Measurements from ENCODE around the gene DDAH1. TPM values are rescaled to one million over a fixed set of nuclear protein-coding genes. Genes with fewer than 3 reads are reported as not detected.

DDAH1 gene
- total and polyA plus RNA-seq, 4 donors = 13.6 to 57.2 (median 38.7) TPM

- DNase-seq = no peak
- TF ChIP-seq CTCF (IDR thresholded peaks at IDR 0.05; ENCODE audit: control extremely low read depth, extremely low read depth) = no peak
- 96 to 97% methylated on average over 5 of the region's 5 CpGs for WGBS, 2 donors
- no peaks in the 10 kb centered on the region for H3K27me3 ChIP-seq (ENCODE audit: control insufficient read depth in 3 of 3, insufficient read depth in 3 of 3, low read length in 2 of 3)
- no peaks in the 10 kb centered on the region for H3K9me3 ChIP-seq (ENCODE audit: control insufficient read depth in 4 of 4, insufficient read depth in 3 of 4, low read length in 3 of 4)
- no peak overlapping the region for H3K27ac ChIP-seq (ENCODE audit: low read depth in 1 of 2, low read length in 1 of 2)
- H3K9ac ChIP-seq (ENCODE audit: insufficient read depth in 1 of 2, low read length in 2 of 2) = no peak overlapping the region
- peaks cover 0 to 2% (median 0%) of the 10 kb centered on the region in 4 donors for H3K36me3 ChIP-seq (ENCODE audit: control insufficient read depth in 4 of 4, insufficient read depth in 4 of 4, low read length in 4 of 4)
- peaks cover 0 to 31% (median 13%) of the 10 kb centered on the region in 5 donors for H3K4me1 ChIP-seq (ENCODE audit: control insufficient read depth in 5 of 5, insufficient read depth in 5 of 5, low read length in 5 of 5)
- no peak overlapping the region for H3K4me3 ChIP-seq
- ATAC-seq (ENCODE audit: insufficient read depth, low FRiP score) = no peak
Measured at GRCh38 chr1:85326851-85327250, 138.1 kb downstream of the DDAH1 start.

- no peak overlapping the region for H3K27ac ChIP-seq (ENCODE audit: low read depth in 1 of 2, low read length in 1 of 2)
- ATAC-seq (ENCODE audit: insufficient read depth, low FRiP score) (no peak), DNase-seq (no peak)
- H3K36me3 ChIP-seq (ENCODE audit: control insufficient read depth in 4 of 4, insufficient read depth in 4 of 4, low read length in 4 of 4) = peaks cover 0 to 2% (median 0%) of the 10 kb centered on the region in 4 donors
- H3K9ac ChIP-seq (ENCODE audit: insufficient read depth in 1 of 2, low read length in 2 of 2) = no peak overlapping the region
- 69 to 74% methylated on average over 2 of the region's 2 CpGs for WGBS, 2 donors
- no peaks in the 10 kb centered on the region for H3K9me3 ChIP-seq (ENCODE audit: control insufficient read depth in 4 of 4, insufficient read depth in 3 of 4, low read length in 3 of 4)
- H3K4me3 ChIP-seq = no peak overlapping the region
- peaks cover 0 to 30% (median 13%) of the 10 kb centered on the region in 5 donors for H3K4me1 ChIP-seq (ENCODE audit: control insufficient read depth in 5 of 5, insufficient read depth in 5 of 5, low read length in 5 of 5)
- no peaks in the 10 kb centered on the region for H3K27me3 ChIP-seq (ENCODE audit: control insufficient read depth in 3 of 3, insufficient read depth in 3 of 3, low read length in 2 of 3)
- TF ChIP-seq CTCF (IDR thresholded peaks at IDR 0.05; ENCODE audit: control extremely low read depth, extremely low read depth) = no peak
Measured at GRCh38 chr1:85326336-85326735, 138.6 kb downstream of the DDAH1 start.

- Histone ChIP-seq H3K9ac (ENCODE audit: insufficient read depth in 1 of 2, low read length in 2 of 2) (no peak overlapping the region), H3K27ac (ENCODE audit: low read depth in 1 of 2, low read length in 1 of 2) (no peak overlapping the region), H3K4me3 (no peak overlapping the region), H3K4me1 (ENCODE audit: control insufficient read depth in 5 of 5, insufficient read depth in 5 of 5, low read length in 5 of 5) (peaks cover 0 to 31% (median 13%) of the 10 kb centered on the region in 5 donors), H3K36me3 (ENCODE audit: control insufficient read depth in 4 of 4, insufficient read depth in 4 of 4, low read length in 4 of 4) (peaks cover 0 to 2% (median 0%) of the 10 kb centered on the region in 4 donors), H3K9me3 (ENCODE audit: control insufficient read depth in 4 of 4, insufficient read depth in 3 of 4, low read length in 3 of 4) (no peaks in the 10 kb centered on the region), H3K27me3 (ENCODE audit: control insufficient read depth in 3 of 3, insufficient read depth in 3 of 3, low read length in 2 of 3) (no peaks in the 10 kb centered on the region)
- ATAC-seq (ENCODE audit: insufficient read depth, low FRiP score) (no peak), DNase-seq (no peak)
- no peak for TF ChIP-seq CTCF (IDR thresholded peaks at IDR 0.05; ENCODE audit: control extremely low read depth, extremely low read depth)
Measured at GRCh38 chr1:85325920-85326319, 139.0 kb downstream of the DDAH1 start.

GRCh38 chr1:85323770-85324169 lies 141.2 kb downstream of the DDAH1 start:
- H3K27ac ChIP-seq (ENCODE audit: low read depth in 1 of 2, low read length in 1 of 2) = no peak overlapping the region
- no peak overlapping the region for H3K9ac ChIP-seq (ENCODE audit: insufficient read depth in 1 of 2, low read length in 2 of 2)
- H3K27me3 ChIP-seq (ENCODE audit: control insufficient read depth in 3 of 3, insufficient read depth in 3 of 3, low read length in 2 of 3) = no peaks in the 10 kb centered on the region
- no peaks in the 10 kb centered on the region for H3K9me3 ChIP-seq (ENCODE audit: control insufficient read depth in 4 of 4, insufficient read depth in 3 of 4, low read length in 3 of 4)
- TF ChIP-seq CTCF (IDR thresholded peaks at IDR 0.05; ENCODE audit: control extremely low read depth, extremely low read depth) = no peak
- peaks cover 0 to 21% (median under 1%) of the 10 kb centered on the region in 5 donors for H3K4me1 ChIP-seq (ENCODE audit: control insufficient read depth in 5 of 5, insufficient read depth in 5 of 5, low read length in 5 of 5)
- H3K4me3 ChIP-seq = no peak overlapping the region
- DNase-seq (no peak), ATAC-seq (ENCODE audit: insufficient read depth, low FRiP score) (no peak)
- peaks cover 0 to 2% (median 0%) of the 10 kb centered on the region in 4 donors for H3K36me3 ChIP-seq (ENCODE audit: control insufficient read depth in 4 of 4, insufficient read depth in 4 of 4, low read length in 4 of 4)
- 86 to 88% methylated on average over 5 of the region's 5 CpGs for WGBS, 2 donors
